IMR-90 (cell line): Measurements from ENCODE around the gene ATP8B4. TPM values are rescaled to one million over a fixed set of nuclear protein-coding genes. Genes with fewer than 3 reads are reported as not detected.

Source experiments
- ATAC-seq: fragments of 200-7000 bp; cut with Tn5 transposase; 2 replicates; pipeline ENCODE4 v1.9.1; 2020; ENCODE audit warnings: low read depth, mild to moderate bottlenecking, moderate library complexity
- BruUV-seq: library from RNA; stranded (reverse); fragments of 400-500 nt; replicated peaks from 2 replicates; lab custom pipeline; 2021; lab: Mats Ljungman, UMichigan
- CTCF ChIA-PET: fragments of 300-600 bp; formaldehyde crosslinking; extraction: SDS; loops from one replicate; lab custom pipeline; 2021; ENCODE audit warnings: antibody characterized with exemption; lab: Yijun Ruan, JAX
- POLR2A ChIA-PET: fragments of 300-600 bp; sonication (Branson Sonifier 250); formaldehyde crosslinking; loops from one replicate; lab custom pipeline; 2022; ENCODE audit warnings: antibody characterized with exemption; ENCODE audit not compliant: unreplicated experiment; lab: Charles Lee
- DNase-seq: peaks from one replicate; pipeline ENCODE4 v3.0.0; 2013
- H2AFZ ChIP-seq: replicated peaks from 2 replicates; pipeline ENCODE3; 2013; ENCODE audit warnings: low read length, mild to moderate bottlenecking; ENCODE audit not compliant: poor library complexity
- H2AK5ac ChIP-seq: 2 replicates; pipeline ENCODE4 v1.6.1; 2013; ENCODE audit warnings: low read depth, low read length, inconsistent platforms
- H2AK9ac ChIP-seq: replicated peaks from 2 replicates; pipeline ENCODE3; 2013; ENCODE audit warnings: mild to moderate bottlenecking, low read depth, low read length, moderate library complexity; ENCODE audit not compliant: poor library complexity
- H2BK120ac ChIP-seq: 2 replicates; pipeline ENCODE4 v1.6.1; 2013; ENCODE audit warnings: low read depth, low read length, inconsistent platforms
- H2BK15ac ChIP-seq: 3 replicates; pipeline ENCODE4 v1.6.1; 2013; ENCODE audit warnings: low read depth, low read length, inconsistent platforms
- H2BK20ac ChIP-seq: 2 replicates; pipeline ENCODE4 v1.6.1; 2013; ENCODE audit warnings: low read depth, mild to moderate bottlenecking, inconsistent platforms, low read length, moderate library complexity
- H2BK5ac ChIP-seq: 2 replicates; pipeline ENCODE4 v1.6.1; 2013; ENCODE audit warnings: mild to moderate bottlenecking, low read depth, low read length, inconsistent platforms; ENCODE audit not compliant: poor library complexity, severe bottlenecking
- H3K14ac ChIP-seq: replicated peaks from 2 replicates; pipeline ENCODE4 v1.6.1; 2013; ENCODE audit warnings: low read depth, low read length, inconsistent platforms
- H3K18ac ChIP-seq: 2 replicates; pipeline ENCODE4 v1.6.1; 2013; ENCODE audit warnings: low read depth, low read length, control low read depth
- H3K23ac ChIP-seq: 2 replicates; pipeline ENCODE4 v1.6.1; 2013; ENCODE audit warnings: low read depth, low read length, inconsistent platforms
- H3K27ac ChIP-seq: 2 replicates; pipeline ENCODE4 v1.5.1; 2013; ENCODE audit warnings: mild to moderate bottlenecking, control low read depth, low read length; ENCODE audit not compliant: insufficient read depth
- H3K27me3 ChIP-seq: 2 replicates; pipeline ENCODE4 v1.6.1; 2013; ENCODE audit warnings: low read length; ENCODE audit not compliant: control insufficient read depth, insufficient read depth
- H3K36me3 ChIP-seq: 2 replicates; pipeline ENCODE4 v1.6.1; 2013; ENCODE audit warnings: low read length, mixed read lengths; ENCODE audit not compliant: control insufficient read depth, insufficient read depth
- H3K4ac ChIP-seq: 2 replicates; pipeline ENCODE4 v1.6.1; 2013; ENCODE audit warnings: low read depth, low read length, inconsistent platforms
- H3K4me1 ChIP-seq: 2 replicates; pipeline ENCODE4 v1.6.1; 2013; ENCODE audit warnings: low read length, mixed read lengths; ENCODE audit not compliant: control insufficient read depth, insufficient read depth
- H3K4me2 ChIP-seq: 2 replicates; pipeline ENCODE4 v1.6.1; 2013; ENCODE audit warnings: low read depth, mild to moderate bottlenecking, control low read depth, low read length, moderate library complexity
- H3K4me3 ChIP-seq: 2 replicates; pipeline ENCODE4 v1.5.1; 2013; ENCODE audit warnings: low read depth, mild to moderate bottlenecking, control low read depth, low read length, moderate library complexity; ENCODE audit not compliant: insufficient read depth
- H3K56ac ChIP-seq: 2 replicates; pipeline ENCODE4 v1.6.1; 2013; ENCODE audit warnings: low read length, inconsistent platforms; ENCODE audit not compliant: insufficient read depth; ENCODE audit errors: extremely low read depth
- H3K79me1 ChIP-seq, 2 experiments: 2 replicates each; pipeline ENCODE4 v1.6.1; 2013; ENCODE audit warnings: low read length in 2 of 2, inconsistent platforms in 1 of 2, low read depth in 1 of 2
- H3K9ac ChIP-seq: 2 replicates; pipeline ENCODE4 v1.6.1; 2013; ENCODE audit warnings: low read depth, low read length, control low read depth
- H3K9me1 ChIP-seq: 2 replicates; pipeline ENCODE4 v1.6.1; 2013; ENCODE audit warnings: low read length, inconsistent platforms; ENCODE audit not compliant: insufficient read depth
- H3K9me3 ChIP-seq: 2 replicates; pipeline ENCODE4 v1.6.1; 2013; ENCODE audit warnings: low read length; ENCODE audit not compliant: control insufficient read depth, insufficient read depth
- H4K20me1 ChIP-seq: 2 replicates; pipeline ENCODE4 v1.6.1; 2013; ENCODE audit warnings: low read length, inconsistent platforms; ENCODE audit not compliant: insufficient read depth
- H4K5ac ChIP-seq: 2 replicates; pipeline ENCODE4 v1.6.1; 2013; ENCODE audit warnings: mild to moderate bottlenecking, low read depth, low read length, control low read depth
- H4K8ac ChIP-seq, 2 experiments: 2 replicates each; pipeline ENCODE4 v1.6.1; 2013; ENCODE audit warnings: low read depth in 2 of 2, low read length in 2 of 2, control low read depth in 1 of 2, inconsistent platforms in 1 of 2
- H4K91ac ChIP-seq: 2 replicates; pipeline ENCODE4 v1.6.1; 2013; ENCODE audit warnings: low read depth, low read length, inconsistent platforms; ENCODE audit not compliant: insufficient read depth
- BHLHE40 ChIP-seq: fragments of 150-350 bp; IDR thresholded peaks from 2 replicates; pipeline ENCODE4 v1.6.1; 2016; ENCODE audit warnings: mild to moderate bottlenecking, low read depth, low read length
- CEBPB ChIP-seq: IDR thresholded peaks from 2 replicates; pipeline ENCODE4 v1.6.1; 2012; ENCODE audit warnings: low read depth, low read length, improper control_type of control experiment
- CTCF ChIP-seq: conservative IDR thresholded peaks from 2 replicates; pipeline ENCODE4 v1.5.1; 2012; ENCODE audit warnings: mild to moderate bottlenecking, low read depth, low read length, improper control_type of control experiment
- FOS ChIP-seq: fragments of 150-350 bp; IDR thresholded peaks from 2 replicates; pipeline ENCODE4 v1.6.1; 2016; ENCODE audit warnings: low read depth, low read length
- MAFK ChIP-seq: IDR thresholded peaks from 2 replicates; pipeline ENCODE4 v1.6.1; 2012; ENCODE audit warnings: low read depth, low read length, improper control_type of control experiment
- MAZ ChIP-seq: IDR thresholded peaks from 2 replicates; pipeline ENCODE4 v1.6.1; 2012; ENCODE audit warnings: low read depth, mild to moderate bottlenecking, low read length, improper control_type of control experiment, moderate library complexity, borderline replicate concordance
- NFE2L2 ChIP-seq: fragments of 150-350 bp; IDR thresholded peaks from 2 replicates; pipeline ENCODE4 v1.6.1; 2016; ENCODE audit warnings: low read depth, mild to moderate bottlenecking, low read length
- RAD21 ChIP-seq: IDR thresholded peaks from 2 replicates; pipeline ENCODE4 v1.6.1; 2012; ENCODE audit warnings: low read length, improper control_type of control experiment
- RCOR1 ChIP-seq: IDR thresholded peaks from 2 replicates; pipeline ENCODE4 v1.6.1; 2012; ENCODE audit warnings: mild to moderate bottlenecking, low read length, improper control_type of control experiment; ENCODE audit not compliant: insufficient replicate concordance
- RFX5 ChIP-seq: IDR thresholded peaks from 2 replicates; pipeline ENCODE4 v1.8.0; 2012; ENCODE audit warnings: low read depth, mild to moderate bottlenecking, low read length, moderate library complexity
- SMC3 ChIP-seq: fragments of 150-350 bp; IDR thresholded peaks from 2 replicates; pipeline ENCODE4 v1.6.1; 2016; ENCODE audit warnings: low read depth, mild to moderate bottlenecking, antibody characterized with exemption, low read length, moderate library complexity
- WGBS, 2 experiments: methylation state at CpG; one replicate each; pipeline versions ENCODE4 v1.1.5 to v1.1.7; 2013; ENCODE audit warnings: missing lambda C conversion rate in 2 of 2; ENCODE audit not compliant: insufficient read length in 1 of 2; ENCODE audit errors: extremely low coverage in 2 of 2; 5-methylcytosine and 5-hydroxymethylcytosine counted together
- dilution Hi-C: fragments of 300-500 bp; cut with HindIII; formaldehyde crosslinking; loops from one replicate; pipeline ENCODE4 v1.14.3; 2018; ENCODE audit warnings: low sequenced_read_pairs; ENCODE audit not compliant: unreplicated experiment
- in situ Hi-C: fragments of 300-500 bp; cut with MboI; formaldehyde crosslinking; loops from 3 replicates; pipeline ENCODE4 v1.14.3; 2019; ENCODE audit warnings: low sequenced_read_pairs, inconsistent platforms, mixed read lengths
- intact Hi-C: fragments of 100-400 bp; cut with micrococcal nuclease; formaldehyde crosslinking; loops from 2 replicates; pipeline ENCODE4 v1.10.0; 2022
- polyA plus RNA-seq, 3 experiments: library from polyadenylated mRNA; depleted of rRNA; stranded (reverse); fragments of >200 nt; gene quantifications; 2 replicates each; pipeline ENCODE4 v1.2.3, GENCODE V29; 2012; ENCODE audit warnings: low replicate concordance in 1 of 3
- total RNA-seq: library from RNA; depleted of rRNA; stranded (reverse); fragments of >200 nt; gene quantifications from 2 replicates; pipeline ENCODE4 v1.2.3, GENCODE V29; 2012

ATP8B4 gene
- total and polyA plus RNA-seq, 2 of the 4 experiments (the other 2 are of a cell fraction): 0.12 to 0.54 TPM

- Histone ChIP-seq H2AK9ac (no peak overlapping the region), H3K4me1 (peaks cover 24% of the 10 kb centered on the region), H2BK120ac (peak overlapping the region; percentile 71; the same call in 1 of the 2 replicates), H3K9ac (no peak overlapping the region; the same call in 1 of the 2 replicates), H4K91ac (no peak overlapping the region; the same call in 1 of the 2 replicates), H3K4ac (no peak overlapping the region; the same call in 1 of the 2 replicates), H3K27ac (peak overlapping the region; percentile 100; the same call in 1 of the 2 replicates), H3K14ac (no peak overlapping the region), H2BK20ac (no peak overlapping the region; the same call in 1 of the 2 replicates), H3K9me3 (no peaks in the 10 kb centered on the region), H3K18ac (peak overlapping the region; percentile 100), H3K4me2 (no peak overlapping the region), H3K9me1 (no peaks in the 10 kb centered on the region), H2AFZ (no peak overlapping the region), H4K8ac (peak overlapping the region; percentile 89 to 90; a peak in 3 of 4 replicates), H3K79me1 (no peaks in the 10 kb centered on the region), H3K36me3 (no peaks in the 10 kb centered on the region), H4K5ac (peak overlapping the region; percentile 88), H2AK5ac (no peak overlapping the region), H2BK15ac (no peak overlapping the region; the same call in 1 of the 3 replicates), H3K56ac (no peak overlapping the region; the same call in 1 of the 2 replicates), H3K27me3 (no peaks in the 10 kb centered on the region), H2BK5ac (peak overlapping the region; percentile 93), H3K4me3 (no peak overlapping the region), H4K20me1 (no peaks in the 10 kb centered on the region), H3K23ac (no peak overlapping the region)
- ATAC-seq (peak; percentile 74), DNase-seq (peak; percentile 99)
- dilution Hi-C loops (no loop called here), in situ Hi-C loops (no loop called here), intact Hi-C loops (loop anchor here (2.0 to 10.0 kb wide), 4 partner anchors 147 to 621 kb away; no protein-coding TSS in a partner anchor)
- WGBS, 2 experiments: no CpG with 5 or more reads among the region's 4 CpGs
- POLR2A ChIA-PET: no interaction called here
- CTCF ChIA-PET: interaction anchor here (0.6 kb wide), 1 partner anchor 132 kb away, joined by 3 read pairs; no protein-coding TSS in a partner anchor
- TF ChIP-seq RFX5 (no peak), SMC3 (no peak; the same call in 1 of the 2 replicates), MAFK (peak; percentile 7; the same call in 1 of the 2 replicates), BHLHE40 (peak; percentile 24; the same call in 1 of the 2 replicates), FOS (peak; percentile 81), MAZ (peak; percentile 25; the same call in 1 of the 2 replicates), CTCF (no peak), CEBPB (peak; percentile 99), NFE2L2 (peak; percentile 26; the same call in 1 of the 2 replicates), RCOR1 (peak; percentile 100), RAD21 (peak; percentile 17; the same call in 1 of the 2 replicates)
- no TSS peak for BruUV-seq
Measured at GRCh38 chr15:49855917-49856637, 263.0 kb downstream of the ATP8B4 start.
